AG09309 (cell line): ENCODE measurements around the gene DDX41.

Source experiments
- DNase-seq: peaks from one replicate; pipeline ENCODE4 v3.0.0-alpha.2; 2010; ENCODE audit warnings: low read depth
- H3K4me3 ChIP-seq: 2 replicates; pipeline ENCODE4 v1.5.1; 2011; ENCODE audit warnings: mild to moderate bottlenecking, low read depth, low read length, moderate library complexity; ENCODE audit not compliant: control insufficient read depth
- TF ChIP-seq, protein P1 (sequence below): IDR thresholded peaks from 2 replicates; pipeline ENCODE4 v1.5.1; 2011; ENCODE audit warnings: mild to moderate bottlenecking, low read depth, low read length, inconsistent platforms; ENCODE audit not compliant: insufficient read depth, control insufficient read depth; ENCODE audit errors: missing control alignments

DDX41 gene

DNA sequence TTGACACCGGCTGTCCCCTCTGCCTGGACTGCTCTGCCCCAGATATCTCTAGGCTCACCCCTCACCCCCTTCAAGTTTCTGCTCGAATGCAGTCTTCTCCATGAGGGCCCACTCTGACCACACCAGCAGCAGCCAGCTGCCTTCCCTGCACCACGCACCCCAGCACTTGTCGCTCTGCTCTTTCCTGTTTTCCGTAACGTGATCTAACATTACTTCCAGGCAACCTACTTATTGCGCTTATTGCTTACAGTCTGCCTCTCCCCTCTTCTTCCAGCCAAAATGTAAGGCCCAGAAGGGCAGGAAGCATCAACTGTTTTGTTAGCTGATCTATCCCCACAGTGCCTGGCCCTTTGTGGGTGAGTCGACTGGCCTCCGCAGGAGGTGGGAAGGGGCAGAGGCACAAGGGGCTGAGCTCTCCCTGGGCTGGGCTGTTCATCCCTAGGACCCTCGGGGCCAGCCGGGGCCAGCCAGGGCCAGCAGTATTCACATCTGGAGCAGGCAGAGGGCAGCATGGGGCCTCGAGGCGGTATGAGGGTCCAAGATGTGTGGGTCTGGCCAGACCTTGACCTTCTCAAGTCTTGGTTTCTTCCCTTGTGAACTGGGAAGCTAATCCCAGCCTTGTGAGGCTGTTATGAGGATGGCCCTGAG lies 31.7 kb downstream of the DDX41 start:
- H3K4me3 ChIP-seq, result no peak overlapping the region
- no peak for DNase-seq
- TF ChIP-seq, protein P1, sequence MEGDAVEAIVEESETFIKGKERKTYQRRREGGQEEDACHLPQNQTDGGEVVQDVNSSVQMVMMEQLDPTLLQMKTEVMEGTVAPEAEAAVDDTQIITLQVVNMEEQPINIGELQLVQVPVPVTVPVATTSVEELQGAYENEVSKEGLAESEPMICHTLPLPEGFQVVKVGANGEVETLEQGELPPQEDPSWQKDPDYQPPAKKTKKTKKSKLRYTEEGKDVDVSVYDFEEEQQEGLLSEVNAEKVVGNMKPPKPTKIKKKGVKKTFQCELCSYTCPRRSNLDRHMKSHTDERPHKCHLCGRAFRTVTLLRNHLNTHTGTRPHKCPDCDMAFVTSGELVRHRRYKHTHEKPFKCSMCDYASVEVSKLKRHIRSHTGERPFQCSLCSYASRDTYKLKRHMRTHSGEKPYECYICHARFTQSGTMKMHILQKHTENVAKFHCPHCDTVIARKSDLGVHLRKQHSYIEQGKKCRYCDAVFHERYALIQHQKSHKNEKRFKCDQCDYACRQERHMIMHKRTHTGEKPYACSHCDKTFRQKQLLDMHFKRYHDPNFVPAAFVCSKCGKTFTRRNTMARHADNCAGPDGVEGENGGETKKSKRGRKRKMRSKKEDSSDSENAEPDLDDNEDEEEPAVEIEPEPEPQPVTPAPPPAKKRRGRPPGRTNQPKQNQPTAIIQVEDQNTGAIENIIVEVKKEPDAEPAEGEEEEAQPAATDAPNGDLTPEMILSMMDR, result no peak

DNA sequence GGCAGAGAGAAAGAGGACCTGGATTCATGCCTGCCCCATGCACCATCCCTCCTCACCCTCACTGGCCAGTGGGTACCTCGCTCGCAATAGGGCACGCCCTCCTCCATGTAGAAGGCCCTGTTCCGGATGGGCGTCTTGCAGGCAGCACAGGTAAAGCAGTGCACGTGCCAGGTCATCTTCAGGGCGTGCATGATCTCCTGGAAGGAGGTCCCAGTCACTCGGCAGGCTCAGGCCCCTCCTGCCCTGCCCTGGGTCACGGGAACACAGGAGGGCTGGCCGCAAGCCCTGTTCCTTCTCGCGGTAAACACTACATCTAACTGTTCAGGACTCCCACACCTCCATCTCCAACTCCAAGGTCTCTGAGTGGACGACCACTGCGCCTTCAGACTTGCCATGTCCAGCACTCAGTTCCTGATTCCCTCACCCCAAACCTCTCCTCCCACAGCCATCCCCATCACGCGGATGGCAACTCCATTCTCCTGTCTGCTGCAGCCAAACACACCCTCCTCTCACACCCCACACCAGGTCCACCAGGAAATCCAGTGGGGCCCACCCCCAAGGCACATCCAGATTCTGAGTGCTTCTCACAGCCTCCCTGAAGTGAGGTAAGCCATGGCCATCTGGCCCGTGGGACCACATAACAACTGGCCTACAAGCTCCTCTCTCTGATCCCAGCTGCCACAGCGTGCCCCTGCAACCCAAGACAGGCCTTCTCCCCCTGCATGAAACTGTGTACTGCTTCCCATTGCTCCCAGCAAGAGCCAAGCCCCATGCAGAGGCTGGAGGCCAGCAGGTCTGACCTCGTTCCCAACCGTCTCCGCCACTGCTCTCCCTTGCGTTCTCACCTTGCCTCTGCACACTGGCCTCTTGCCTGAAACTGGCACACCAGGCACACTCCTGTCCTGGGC lies 32.5 kb downstream of the DDX41 start:
- TF ChIP-seq, protein P1, result no peak
- no peak overlapping the region for H3K4me3 ChIP-seq
- no peak for DNase-seq

DNA sequence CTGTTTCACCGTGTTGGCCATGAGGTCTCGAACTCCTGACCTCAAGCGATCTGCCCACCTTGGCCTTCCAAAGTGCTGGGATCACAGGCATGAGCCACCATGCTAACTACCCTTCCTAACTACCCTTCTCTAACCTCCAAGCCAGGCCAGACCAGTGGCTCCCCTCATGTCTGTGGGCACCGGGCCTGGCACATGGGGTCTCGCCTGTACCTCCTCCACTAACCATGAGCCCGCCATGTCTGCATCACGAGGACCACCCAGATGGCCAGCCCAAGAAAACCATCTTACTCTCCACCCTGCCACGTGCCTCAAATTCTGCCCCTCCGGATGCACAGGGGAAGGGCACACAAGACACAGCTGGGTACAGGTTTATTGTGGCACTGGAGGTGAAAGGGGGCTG lies 33.7 kb downstream of the DDX41 start:
- no peak for DNase-seq
- TF ChIP-seq, protein P1, result no peak
- H3K4me3 ChIP-seq, result no peak overlapping the region

DNA sequence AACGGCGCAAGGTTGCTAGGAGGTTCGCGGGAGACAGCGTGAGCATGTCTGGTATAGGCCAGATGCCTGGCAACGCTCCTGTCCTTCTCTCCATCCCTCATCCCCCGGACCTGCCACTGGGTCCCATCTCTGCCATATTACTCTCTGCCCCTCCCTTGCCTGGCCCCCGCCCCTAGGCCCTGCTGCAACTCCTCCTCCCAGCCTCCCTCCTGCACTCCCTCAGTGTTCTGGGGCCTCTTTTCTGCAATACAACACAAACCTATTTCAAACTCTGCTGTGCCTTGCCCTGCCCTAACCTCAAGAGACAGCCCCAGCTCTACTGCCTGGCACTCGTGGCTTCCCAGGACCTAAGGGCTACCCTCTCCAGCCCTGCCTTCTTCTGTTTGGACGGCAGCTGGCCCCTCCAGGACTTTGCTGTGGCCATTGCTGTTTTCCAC lies 34.4 kb downstream of the DDX41 start:
- H3K4me3 ChIP-seq, result no peak overlapping the region
- DNase-seq, result no peak
- TF ChIP-seq, protein P1, result no peak

DNA sequence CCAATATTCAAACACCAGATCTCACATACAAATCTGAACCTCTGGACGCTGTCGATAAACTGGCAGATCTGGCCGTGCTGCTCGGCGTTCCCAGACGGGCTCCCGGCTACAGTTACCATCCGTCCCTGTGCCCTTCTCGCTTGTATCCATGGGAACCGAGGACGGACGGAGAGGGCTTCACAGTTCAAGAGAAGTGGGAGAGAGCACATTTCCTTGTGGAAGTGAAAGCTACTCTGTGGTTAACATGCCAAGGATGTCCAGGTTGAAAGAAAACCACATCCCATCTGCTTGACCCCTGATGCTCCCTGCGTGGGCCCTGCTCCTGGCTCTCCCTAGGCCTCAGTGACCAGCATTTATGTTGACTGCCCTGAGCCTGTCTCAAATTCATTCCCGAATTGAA lies 37.0 kb downstream of the DDX41 start:
- H3K4me3 ChIP-seq, result no peak overlapping the region
- TF ChIP-seq, protein P1, result no peak
- no peak for DNase-seq

DNA sequence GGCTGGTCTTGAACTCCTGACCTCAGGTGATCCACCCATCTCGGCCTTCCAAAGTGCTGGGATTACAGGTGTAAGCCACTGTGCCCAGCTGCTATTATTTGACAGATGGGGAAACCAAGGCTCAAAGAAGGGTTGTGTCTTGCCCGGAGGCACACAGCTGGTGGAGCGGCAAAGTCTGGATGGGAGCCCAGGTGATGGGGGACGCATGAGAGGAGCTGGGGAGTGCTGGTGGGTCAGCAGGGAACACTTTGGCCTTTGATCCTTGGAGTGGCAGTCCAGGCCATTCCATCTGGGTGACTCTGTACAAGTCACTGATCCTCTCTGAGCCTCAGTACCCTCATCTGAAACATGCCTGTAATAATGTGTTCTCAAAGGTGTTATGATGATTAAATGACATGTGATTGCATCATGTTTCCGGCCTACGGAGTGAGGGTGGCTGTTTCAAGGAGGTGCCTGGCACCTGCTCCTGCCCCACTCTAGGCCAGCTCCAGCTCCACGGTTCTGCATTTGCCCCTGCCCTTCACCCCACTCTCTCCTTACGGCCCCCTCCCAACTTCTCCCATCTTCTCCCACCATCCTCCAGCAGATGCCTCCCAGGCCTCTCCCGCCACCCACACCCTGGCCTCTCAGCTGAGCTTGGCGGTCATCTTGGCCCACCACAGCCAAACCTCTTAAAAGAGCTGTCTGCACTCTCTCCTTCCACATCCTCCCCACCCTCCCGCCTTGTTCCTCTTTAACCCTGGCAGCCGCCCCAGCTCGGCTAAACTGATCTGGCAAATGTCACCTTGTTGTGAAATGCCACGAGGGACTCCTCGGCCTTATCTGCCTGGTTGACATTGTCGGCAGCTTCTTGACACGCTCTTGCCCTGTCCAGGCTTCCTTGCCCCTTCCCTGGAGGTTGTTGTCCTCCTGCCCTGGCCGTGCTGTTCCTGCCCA lies 37.8 kb downstream of the DDX41 start:
- no peak overlapping the region for H3K4me3 ChIP-seq
- TF ChIP-seq, protein P1, result no peak
- no peak for DNase-seq
